KOPT-K1 (cell line): ENCODE measurements around the gene TRPM8.

Source experiments
- H3K27ac ChIP-seq: fragments of 200-600 bp; sonication (generic); 2 replicates; pipeline ENCODE4 v1.5.1; 2016; ENCODE audit warnings: antibody characterized with exemption, mild to moderate bottlenecking, low read depth, low read length; ENCODE audit not compliant: poor library complexity, severe bottlenecking
- H3K36me3 ChIP-seq: fragments of 200-600 bp; sonication (generic); 2 replicates; pipeline ENCODE4 v1.5.1; 2017; ENCODE audit warnings: antibody characterized with exemption, mild to moderate bottlenecking, low read length, moderate library complexity; ENCODE audit not compliant: insufficient read depth
- H3K9me3 ChIP-seq: fragments of 200-600 bp; sonication (generic); 2 replicates; pipeline ENCODE4 v1.5.1; 2017; ENCODE audit warnings: antibody characterized with exemption, low read length, mild to moderate bottlenecking; ENCODE audit not compliant: insufficient read depth, poor library complexity, severe bottlenecking

TRPM8 gene

DNA sequence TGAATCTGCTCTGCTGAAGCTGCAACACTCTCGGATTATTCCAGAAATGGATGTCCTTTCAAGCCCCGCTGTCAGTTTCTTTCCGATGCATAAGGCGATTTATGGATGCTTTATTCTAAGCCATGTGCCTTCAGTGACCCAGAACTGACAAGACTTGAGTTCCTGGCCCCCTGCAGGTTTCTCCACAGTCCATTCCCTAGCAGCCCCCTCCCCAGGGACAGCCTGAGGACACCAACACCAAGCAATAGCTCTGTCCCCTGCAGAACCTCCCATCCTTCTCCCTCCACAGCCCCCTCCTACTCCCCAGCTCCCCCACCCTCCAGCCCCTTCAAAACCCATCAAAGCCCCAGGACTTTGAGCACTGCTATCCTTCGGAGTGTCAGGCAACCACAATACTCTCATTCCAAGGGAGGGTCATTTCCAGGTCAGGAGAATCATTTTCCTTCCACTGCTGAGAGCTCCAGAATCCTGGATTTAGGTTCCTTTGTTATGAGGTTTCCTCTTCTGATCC lies 108.8 kb downstream of the TRPM8 start:
- Histone ChIP-seq H3K9me3 (no peaks in the 10 kb centered on the region), H3K27ac (no peak overlapping the region), H3K36me3 (no peaks in the 10 kb centered on the region)

DNA sequence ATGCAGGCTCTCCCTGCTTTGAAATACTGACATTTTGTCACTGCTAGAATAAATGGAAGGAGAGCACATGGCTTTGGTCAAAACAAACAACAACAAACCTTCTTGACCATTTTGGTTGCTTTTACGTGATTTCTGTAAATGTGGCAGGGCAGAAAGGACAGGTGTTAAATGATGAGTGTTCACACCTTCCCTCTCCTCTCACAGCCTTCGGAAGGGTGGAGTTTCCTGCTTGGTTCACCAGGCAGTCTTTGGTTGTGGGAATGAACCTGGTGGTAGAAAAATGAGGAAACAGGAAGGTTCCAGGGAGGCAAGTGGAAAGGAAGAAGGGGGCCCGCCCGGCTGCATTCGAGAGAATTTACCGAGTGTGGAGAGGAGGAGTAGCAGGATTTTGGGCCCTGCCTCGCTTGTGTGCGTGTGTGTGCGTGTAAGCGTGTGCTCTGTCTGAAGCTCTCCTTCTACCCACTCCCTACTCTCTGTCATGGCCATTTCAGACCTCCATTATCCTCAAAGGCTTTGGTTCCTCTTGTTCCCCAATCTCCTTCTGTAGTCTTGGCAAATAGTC lies 109.6 kb downstream of the TRPM8 start:
- Histone ChIP-seq H3K36me3 (no peaks in the 10 kb centered on the region), H3K27ac (no peak overlapping the region)

DNA sequence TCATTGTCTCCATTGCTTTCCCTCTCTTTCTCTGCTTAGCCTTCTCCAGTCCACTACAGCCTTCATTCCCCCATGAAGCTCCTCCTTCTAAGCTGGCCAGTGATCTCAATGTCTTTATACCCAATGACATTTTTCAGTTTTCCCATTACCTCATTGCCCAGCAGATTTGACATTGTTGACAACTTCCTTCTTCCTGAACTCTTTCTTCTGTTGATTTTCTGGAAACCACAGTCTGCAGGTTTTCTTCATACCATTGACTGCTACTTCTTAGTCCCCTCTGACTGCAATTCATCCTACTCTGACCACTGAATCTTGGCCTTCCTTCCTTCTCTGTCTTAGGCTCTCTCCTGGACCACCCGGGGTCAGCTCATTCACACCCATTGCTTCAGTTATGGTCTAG lies 110.5 kb downstream of the TRPM8 start:
- no peaks in the 10 kb centered on the region for H3K36me3 ChIP-seq
- H3K27ac ChIP-seq: no peak overlapping the region
- peaks cover 3% of the 10 kb centered on the region for H3K9me3 ChIP-seq

More for the DNA sequence above, 109.6 kb downstream of the TRPM8 start:
- no peaks in the 10 kb centered on the region for H3K9me3 ChIP-seq

DNA sequence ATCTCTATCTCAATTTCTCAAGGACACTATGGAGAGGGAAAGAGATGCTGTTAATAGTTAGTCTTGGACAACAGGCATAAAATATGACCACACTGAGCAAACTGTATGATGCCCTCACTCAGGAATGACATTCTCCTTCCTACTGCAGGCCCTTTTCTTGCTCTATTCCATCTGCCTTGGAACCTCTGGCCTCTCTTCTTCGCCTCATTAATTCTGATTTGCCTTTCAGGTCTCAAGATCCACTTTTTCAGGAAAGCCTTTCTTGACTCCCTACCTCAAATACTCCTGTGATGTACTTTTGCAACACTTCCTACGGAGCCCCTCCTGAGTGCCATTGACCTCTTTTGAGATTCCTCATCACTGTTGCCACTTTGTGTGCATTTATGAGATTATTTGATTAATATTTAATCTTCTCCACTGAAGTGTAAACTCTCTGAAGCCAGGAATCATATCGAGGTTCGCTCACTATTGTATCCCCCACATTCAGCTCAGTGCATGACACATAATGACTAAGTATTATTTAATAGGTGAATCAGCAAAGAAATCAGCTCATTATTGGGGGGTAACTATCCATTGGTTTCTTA lies 112.1 kb downstream of the TRPM8 start:
- no peak overlapping the region for H3K27ac ChIP-seq
- peaks cover 18% of the 10 kb centered on the region for H3K9me3 ChIP-seq
- no peaks in the 10 kb centered on the region for H3K36me3 ChIP-seq

DNA sequence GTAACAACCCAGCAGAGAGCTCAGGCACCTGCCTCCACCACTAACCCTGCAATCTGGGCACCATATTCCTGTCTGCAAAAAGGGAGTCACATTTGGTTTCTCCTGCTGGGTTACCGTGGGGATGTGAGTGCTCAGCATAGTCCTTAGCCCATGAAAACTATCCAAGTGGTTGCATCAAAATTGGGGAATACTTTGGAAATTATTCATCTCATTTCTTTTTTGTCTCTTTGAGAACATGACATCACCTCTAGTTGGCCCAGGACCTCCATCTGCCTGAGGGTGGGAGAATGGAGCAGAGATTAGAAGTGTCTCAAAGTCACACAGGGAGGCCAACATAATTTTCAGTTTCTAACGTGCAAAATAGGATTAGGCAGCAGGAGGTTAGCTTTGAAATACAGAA lies 114.0 kb downstream of the TRPM8 start:
- Histone ChIP-seq H3K9me3 (peaks cover 21% of the 10 kb centered on the region), H3K36me3 (no peaks in the 10 kb centered on the region), H3K27ac (no peak overlapping the region)

DNA sequence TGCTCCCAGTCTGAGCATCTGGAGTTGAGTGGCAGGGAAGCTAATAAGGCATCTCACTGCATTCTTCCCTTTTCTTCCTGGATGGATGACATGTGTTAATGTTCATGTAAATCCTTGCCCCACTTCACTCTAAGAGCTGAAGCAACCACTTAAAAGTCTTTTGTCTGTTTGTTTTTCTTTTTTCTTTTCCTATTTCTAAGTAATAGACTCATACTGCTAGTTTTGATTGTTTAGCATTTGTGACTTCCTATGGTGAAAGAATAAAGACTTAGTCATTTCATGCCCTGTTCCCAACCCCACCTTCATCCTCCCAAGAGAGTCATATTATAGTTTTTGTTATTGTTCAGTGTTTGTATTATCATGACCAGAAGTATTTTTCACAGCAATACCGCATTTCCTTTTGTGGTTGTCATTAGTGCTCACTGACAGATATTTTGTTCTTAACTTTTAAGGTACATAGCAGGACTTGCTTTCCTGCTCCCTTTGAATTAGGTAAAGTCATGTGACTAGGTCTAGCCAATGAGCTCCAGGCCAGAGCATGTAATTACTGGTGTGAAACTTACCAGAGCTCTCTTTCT lies 115.2 kb downstream of the TRPM8 start:
- no peak overlapping the region for H3K27ac ChIP-seq
- peaks cover 21% of the 10 kb centered on the region for H3K9me3 ChIP-seq

DNA sequence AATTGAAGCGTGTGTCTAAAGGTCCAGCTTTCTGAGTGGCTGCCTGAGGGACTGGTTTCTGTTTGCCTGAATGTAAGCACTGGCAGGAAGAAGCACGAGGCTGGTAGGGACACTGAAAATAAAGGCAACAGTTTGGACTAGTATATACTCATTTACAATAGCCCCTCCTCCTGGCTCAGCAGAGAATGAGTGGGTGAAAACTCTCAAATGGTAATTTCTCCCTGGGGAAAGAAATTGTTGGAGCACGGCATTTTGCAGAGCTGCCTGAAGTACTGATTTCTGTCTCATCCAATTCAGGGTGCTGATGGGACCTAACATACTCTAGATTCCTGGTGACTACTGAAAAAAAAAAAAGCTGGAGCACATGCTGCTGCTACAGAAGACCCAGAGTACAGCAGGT lies 116.0 kb downstream of the TRPM8 start:
- Histone ChIP-seq H3K9me3 (peaks cover 21% of the 10 kb centered on the region), H3K27ac (no peak overlapping the region), H3K36me3 (no peaks in the 10 kb centered on the region)

More for the DNA sequence above, 115.2 kb downstream of the TRPM8 start:
- H3K36me3 ChIP-seq: no peaks in the 10 kb centered on the region

DNA sequence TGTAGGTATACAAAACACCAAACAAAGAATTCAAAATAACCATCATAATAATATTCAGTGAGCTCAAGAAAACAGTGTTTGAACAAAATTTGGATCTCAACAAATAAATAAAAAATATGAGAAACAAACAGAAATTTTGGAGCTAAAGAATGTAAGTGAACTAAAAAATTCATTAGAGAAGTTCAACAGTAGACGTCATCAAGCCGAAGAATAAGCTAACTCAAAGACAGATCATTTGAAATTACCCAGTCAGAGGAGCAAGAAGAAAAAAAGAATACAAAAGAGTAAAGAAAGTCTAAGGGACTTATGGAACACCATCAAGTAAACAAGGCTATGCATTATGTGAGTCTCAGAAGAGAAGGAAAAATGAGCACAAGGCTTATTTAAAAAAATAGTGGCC lies 116.7 kb downstream of the TRPM8 start:
- Histone ChIP-seq H3K9me3 (peaks cover 21% of the 10 kb centered on the region), H3K36me3 (no peaks in the 10 kb centered on the region), H3K27ac (no peak overlapping the region)

DNA sequence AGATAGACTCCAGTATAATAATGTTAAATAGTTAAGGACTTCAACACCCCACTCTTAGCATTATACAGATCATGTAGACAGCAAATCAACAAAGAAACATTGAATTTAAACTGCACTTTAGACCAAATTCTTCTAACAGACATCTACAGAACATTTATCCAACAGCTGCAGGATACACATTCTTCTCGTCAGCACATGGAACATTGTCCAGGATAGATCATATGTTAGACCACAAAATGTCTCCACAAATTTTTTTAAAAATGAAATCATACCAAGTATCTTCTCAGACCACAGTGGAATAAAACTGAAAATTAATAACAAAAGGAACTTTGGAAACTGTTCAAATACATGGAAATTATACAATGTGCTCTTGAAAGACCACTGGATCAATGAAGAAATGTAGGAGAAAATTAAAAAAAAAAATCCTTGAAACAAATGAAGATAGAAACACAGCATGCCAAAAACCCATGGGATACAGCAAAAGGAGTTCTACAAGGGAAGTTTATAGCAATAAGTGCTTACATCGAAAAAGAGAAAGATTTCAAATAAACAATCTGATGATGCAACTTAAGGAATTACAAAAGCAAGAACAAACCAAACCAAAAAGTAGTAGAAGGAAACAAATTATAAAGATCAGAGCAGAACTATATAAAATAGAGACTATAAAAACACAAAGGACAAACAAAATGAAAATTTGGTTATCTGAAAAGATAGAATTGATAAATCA lies 121.1 kb downstream of the TRPM8 start:
- Histone ChIP-seq H3K9me3 (peaks cover 13% of the 10 kb centered on the region), H3K27ac (no peak overlapping the region), H3K36me3 (no peaks in the 10 kb centered on the region)

DNA sequence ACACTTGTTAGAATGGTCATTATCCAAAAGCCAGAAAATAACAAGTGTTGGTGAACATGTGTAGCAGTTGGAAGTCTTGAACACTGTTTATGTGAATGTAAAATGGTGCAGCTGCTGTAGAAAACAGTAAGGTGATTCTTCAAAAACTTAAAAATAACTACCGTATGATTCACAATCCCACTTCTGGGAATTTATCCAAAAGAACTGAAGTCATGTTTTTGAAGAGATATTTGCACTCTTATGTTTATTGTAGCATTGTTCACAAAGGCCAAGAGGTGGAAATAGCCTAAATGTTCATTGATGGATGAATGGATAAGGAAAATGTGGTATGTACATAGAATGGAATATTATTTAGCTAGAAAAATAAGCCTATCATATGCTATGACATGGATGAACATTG lies 127.0 kb downstream of the TRPM8 start:
- Histone ChIP-seq H3K9me3 (no peaks in the 10 kb centered on the region), H3K36me3 (no peaks in the 10 kb centered on the region), H3K27ac (no peak overlapping the region)

DNA sequence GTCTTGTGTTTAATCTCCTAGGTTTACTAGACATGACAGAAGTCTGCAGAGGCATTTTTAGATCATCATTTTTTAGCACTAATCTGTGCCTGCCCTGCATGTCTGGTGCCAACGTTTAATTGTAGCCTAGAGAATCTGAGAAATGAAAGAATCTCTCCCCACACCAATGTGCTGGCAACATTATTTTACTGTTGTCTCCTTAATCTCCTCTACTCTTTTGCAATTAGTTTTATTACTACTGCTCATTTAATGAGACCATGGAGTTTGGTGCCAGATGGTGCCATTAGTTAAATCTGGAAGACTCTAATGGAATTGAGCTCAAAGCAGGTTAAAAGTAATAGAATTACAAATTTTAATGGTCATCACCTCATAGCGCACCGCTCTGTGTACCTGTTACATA lies 129.3 kb downstream of the TRPM8 start:
- Histone ChIP-seq H3K36me3 (no peaks in the 10 kb centered on the region), H3K9me3 (no peaks in the 10 kb centered on the region), H3K27ac (no peak overlapping the region)

DNA sequence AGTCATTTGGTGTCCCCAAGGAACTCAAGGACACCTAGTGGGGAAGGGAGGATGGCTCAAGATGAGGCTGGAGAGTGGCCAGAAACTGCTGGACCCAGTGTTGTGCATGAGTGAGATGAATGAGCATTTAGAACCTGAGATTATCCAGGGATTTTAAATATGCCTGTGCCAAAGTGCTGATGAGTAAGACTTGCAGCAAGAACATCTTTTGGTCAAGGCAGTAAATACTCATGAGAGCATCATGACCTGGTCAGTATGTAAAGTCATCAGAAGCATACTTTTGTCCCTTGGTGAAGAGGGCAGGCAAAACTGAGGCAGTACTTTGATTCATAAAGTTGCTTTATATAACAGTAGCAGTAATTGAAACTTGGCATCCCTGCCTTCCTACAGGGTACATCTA lies 130.2 kb downstream of the TRPM8 start:
- Histone ChIP-seq H3K9me3 (no peaks in the 10 kb centered on the region), H3K27ac (no peak overlapping the region), H3K36me3 (no peaks in the 10 kb centered on the region)

DNA sequence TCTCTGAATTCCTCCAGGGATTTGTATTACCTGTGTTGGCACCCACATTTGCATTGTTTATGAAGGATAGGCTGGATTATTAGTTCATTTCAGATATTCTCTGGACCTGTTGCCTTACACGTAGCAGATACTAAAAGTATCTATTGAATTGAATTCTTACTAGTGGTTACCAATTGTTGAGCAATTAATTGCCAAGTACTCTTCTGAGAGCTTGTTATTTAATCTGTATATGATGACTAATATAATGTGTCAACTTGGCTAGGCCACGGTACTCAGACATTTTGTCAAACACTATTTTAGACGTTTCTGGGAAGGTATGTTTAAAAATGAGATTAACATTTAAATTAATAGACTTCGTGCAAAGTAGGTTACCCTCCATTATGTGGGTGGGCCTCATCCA lies 130.9 kb downstream of the TRPM8 start:
- Histone ChIP-seq H3K27ac (no peak overlapping the region), H3K36me3 (no peaks in the 10 kb centered on the region), H3K9me3 (no peaks in the 10 kb centered on the region)

DNA sequence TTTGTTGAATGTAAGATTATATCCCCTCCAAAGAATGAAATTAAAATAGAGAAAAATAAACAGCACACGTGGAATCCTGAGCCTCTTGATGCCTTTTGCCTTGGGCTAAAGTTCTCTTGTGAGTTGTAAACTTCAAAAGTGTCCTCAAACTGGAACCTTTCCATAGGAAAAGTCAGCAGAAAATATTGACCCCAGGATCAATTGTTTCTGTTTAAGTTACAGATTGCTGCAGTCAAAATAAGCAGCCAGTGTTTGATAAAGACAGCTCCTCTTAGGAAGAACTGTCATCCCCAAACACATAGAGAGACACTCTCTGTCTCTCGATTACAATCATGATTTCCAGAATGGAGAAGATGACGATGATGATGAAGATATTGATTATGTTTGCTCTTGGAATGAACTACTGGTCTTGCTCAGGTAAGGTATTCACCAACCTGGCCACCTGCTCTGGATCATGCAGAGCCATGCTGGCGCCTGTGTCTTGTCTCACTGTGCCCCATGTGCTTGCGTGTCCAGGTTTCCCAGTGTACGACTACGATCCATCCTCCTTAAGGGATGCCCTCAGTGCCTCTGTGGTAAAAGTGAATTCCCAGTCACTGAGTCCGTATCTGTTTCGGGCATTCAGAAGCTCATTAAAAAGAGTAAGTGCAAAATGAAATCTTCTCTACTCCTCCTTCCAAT lies 133.4 kb downstream of the TRPM8 start, which contains the start of gene SPP2:
Gene SPP2, plus strand, starts transcription at position 248 of the 681 bp plus-strand sequence. Its CDS starts 85 bp downstream, at position 333.
- Histone ChIP-seq H3K9me3 (no peaks in the 10 kb centered on the region), H3K36me3 (no peaks in the 10 kb centered on the region), H3K27ac (no peak within 1 kb of the TSS)
